ENCODE measurements around the gene CDCP2. TPM values are rescaled to one million over a fixed set of nuclear protein-coding genes. Genes with fewer than 3 reads are reported as not detected.

Gene CDCP2
- total and polyA plus RNA-seq, 2 of the 8 experiments (the other 6 are each of a cell fraction or from before 2014, with no cell fraction given), result not detected

- H3K27ac ChIP-seq (ENCODE audit: low read depth, low read length), result no peak overlapping the region
- CTCF ChIA-PET (ENCODE audit: partially characterized antibody), result interaction anchor here (1.0 to 2.0 kb wide), 7 partner anchors 9 to 303 kb away, joined by 3 to 7 read pairs (median 5); no protein-coding TSS in a partner anchor
- H3K27me3 ChIP-seq (replicated peaks in 1 of 4; ENCODE audit: control insufficient read depth in 3 of 4, extremely low read depth in 1 of 4, insufficient read depth in 3 of 4, low read length in 3 of 4), result no peaks in the 10 kb centered on the region
- H3K9ac ChIP-seq (replicated peaks in 1 of 4; ENCODE audit: extremely low read depth in 1 of 4, low read depth in 3 of 4, low read length in 3 of 4), result no peak overlapping the region
- 0 out of 2 replicates have a peak, but pooled peaks cover 2% of the 10 kb centered on the region for H3K79me1 ChIP-seq (ENCODE audit: low read depth, low read length)
- no peaks in the 10 kb centered on the region for H3K23me2 ChIP-seq (ENCODE audit: low read depth, low read length)
- no peak overlapping the region for H4K5ac ChIP-seq (ENCODE audit: insufficient read length, low read depth, low read length)
- no peaks in the 10 kb centered on the region for H3K79me2 ChIP-seq (ENCODE audit: control insufficient read depth in 1 of 2, insufficient read depth in 2 of 2, low read length in 2 of 2)
- H2BK120ac ChIP-seq (replicated peaks; ENCODE audit: low read depth, low read length), result no peak overlapping the region
- peaks cover 0 to 5% (median 0%) of the 10 kb centered on the region in 4 experiments; a peak in 1 of 8 replicates for H3K36me3 ChIP-seq (ENCODE audit: control insufficient read depth in 2 of 4, insufficient read depth in 4 of 4, low read length in 3 of 4)
- TF ChIP-seq MAFK (IDR thresholded peaks at IDR 0.05; ENCODE audit: low read depth, low read length), result no peak
- no peak for TF ChIP-seq CBX5 (IDR thresholded peaks at IDR 0.05; ENCODE audit: low read depth, low read length)
- H3K14ac ChIP-seq (ENCODE audit: insufficient read length), result no peak overlapping the region
- H3K4me1 ChIP-seq (replicated peaks in 1 of 4; ENCODE audit: control insufficient read depth in 3 of 4, insufficient read depth in 4 of 4, low read length in 3 of 4), result no peaks in the 10 kb centered on the region
- H3K4me2 ChIP-seq (ENCODE audit: insufficient read depth in 1 of 2, low read depth in 2 of 2, low read length in 2 of 2), result no peak overlapping the region
- POLR2A ChIA-PET (ENCODE audit: partially characterized antibody), result interaction anchor here (0.6 to 2.1 kb wide), 8 partner anchors 8 to 116 kb away, joined by 3 to 5 read pairs (median 4); partner anchors contain the start of genes CYB5RL and MRPL37
- H2AFZ ChIP-seq (ENCODE audit: low read length), result no peak overlapping the region
- no peak overlapping the region for H2BK5ac ChIP-seq (ENCODE audit: low read depth, low read length)
- no peak overlapping the region for H3K4me3 ChIP-seq (ENCODE audit: extremely low read depth in 1 of 4, insufficient read depth in 2 of 4, low read depth in 3 of 4, low read length in 4 of 4)
- no peak for DNase-seq (ENCODE audit: low read depth in 1 of 2, low spot score in 2 of 2)
- no peak overlapping the region for H4K91ac ChIP-seq (replicated peaks; ENCODE audit: insufficient read length, low read length)
- no peak overlapping the region for H4K8ac ChIP-seq (ENCODE audit: extremely low read depth, insufficient read depth, low read length)
- FAIRE-seq, result no peak
- H2AK5ac ChIP-seq (ENCODE audit: low read depth, low read length), result no peak overlapping the region
- H2BK12ac ChIP-seq (ENCODE audit: low read depth, low read length), result no peak overlapping the region
- H3K18ac ChIP-seq (ENCODE audit: extremely low read depth, low read length), result no peak overlapping the region
- 82% methylated on average over 3 of the region's 3 CpGs; no CpG with 5 or more reads in 1 of the 2 experiments for WGBS, 2 experiments (ENCODE audit: extremely low coverage in 1 of 2, insufficient coverage in 1 of 2, insufficient read length in 1 of 2, insufficient replicate concordance in 2 of 2, low coverage in 1 of 2, low lambda C conversion rate in 2 of 2, missing lambda C conversion rate in 1 of 2)
- H3K56ac ChIP-seq (replicated peaks; ENCODE audit: insufficient read length, low read depth, low read length), result no peak overlapping the region
- H3K4ac ChIP-seq (replicated peaks; ENCODE audit: insufficient read length, low read depth, low read length), result no peak overlapping the region
- H4K20me1 ChIP-seq (replicated peaks in 1 of 2; ENCODE audit: control insufficient read depth in 1 of 2, insufficient read depth in 2 of 2, low read length in 2 of 2), result peaks cover 0 to 2% of the 10 kb centered on the region in 2 experiments
- H3K9me3 ChIP-seq (ENCODE audit: insufficient read depth in 2 of 2, low read depth in 1 of 2, low read length in 1 of 2), result no peaks in the 10 kb centered on the region
- H2BK15ac ChIP-seq (ENCODE audit: low read length), result no peak overlapping the region
- H3K23ac ChIP-seq (ENCODE audit: insufficient read length), result no peak overlapping the region
- H2BK20ac ChIP-seq (ENCODE audit: low read length), result no peak overlapping the region
Measured at GRCh38 chr1:54186056-54186455, 33.3 kb upstream of the CDCP2 start.

All from H1 (cell line).